ENCODE data around the gene OTOP2.

- no peak for TF ChIP-seq FOXM1 (IDR thresholded peaks at IDR 0.05; ENCODE audit: borderline replicate concordance)
- TF ChIP-seq FOXA1 (IDR thresholded peaks at IDR 0.05), result no peak
- TF ChIP-seq SP1 (IDR thresholded peaks at IDR 0.05), result no peak
- no peak for TF ChIP-seq PKNOX1 (IDR thresholded peaks at IDR 0.05)
- TF ChIP-seq FOXK2 (IDR thresholded peaks at IDR 0.05), result no peak
- TF ChIP-seq CTBP1 (IDR thresholded peaks at IDR 0.05; ENCODE audit: borderline replicate concordance), result no peak
- no peak for TF ChIP-seq TARDBP (IDR thresholded peaks at IDR 0.05)
- no peak for TF ChIP-seq SUZ12 (IDR thresholded peaks at IDR 0.05)
These were observed 30.0 kb upstream of the OTOP2 start for GRCh38 chr17:74893936-74894671.
